A673 (cell line): ENCODE results near the gene IL19.

Experiments
- CTCF ChIP-seq: fragments of 300-800, 200-600 bp; sonication (generic); conservative IDR thresholded peaks from 2 replicates; pipeline ENCODE4 v1.5.1; 2017; ENCODE audit warnings: low read depth, mild to moderate bottlenecking, antibody characterized with exemption, low read length, moderate library complexity, mixed read lengths
- EZH2 ChIP-seq: fragments of 200-600 bp; sonication (generic); IDR thresholded peaks from 2 replicates; pipeline ENCODE4 v1.6.1; 2017; ENCODE audit warnings: borderline replicate concordance, low read depth, mild to moderate bottlenecking, mixed read lengths, antibody characterized with exemption, low read length; ENCODE audit not compliant: poor library complexity, severe bottlenecking

- TF ChIP-seq CTCF (no peak), EZH2 (no peak)
Measured at GRCh38 chr1:206816390-206817287, 46.1 kb downstream of the IL19 start.
